Measurements from ENCODE around the gene TOP3A. TPM values are rescaled to one million over a fixed set of nuclear protein-coding genes. Genes with fewer than 3 reads are reported as not detected.
A peak's percentile ranks its signal among the peaks of the same experiment; 100 is the strongest.

The TOP3A gene
- total RNA-seq, 4 donors from 2014 or later, result 22.9 to 47.2 (median 27.5) TPM

- TF ChIP-seq POLR2A (IDR thresholded peaks at IDR 0.05) (no peak), POLR2AphosphoS5 (IDR thresholded peaks at IDR 0.05) (no peak)
- Histone ChIP-seq H3K4me1 (peaks cover 17% of the 10 kb centered on the region), H3K27me3 (no peaks in the 10 kb centered on the region), H3K9me3 (no peaks in the 10 kb centered on the region), H3K36me3 (peaks cover 23% of the 10 kb centered on the region), H3K4me3 (no peak overlapping the region), H3K27ac (no peak overlapping the region)
- no peak for DNase-seq (ENCODE audit: low spot score in 2 of 2)
- 96% methylated on average over 7 of the region's 7 CpGs for WGBS
These were observed 85.0 kb downstream of the TOP3A start for GRCh38 chr17:18229771-18230170.

- no peak for TF ChIP-seq POLR2A (IDR thresholded peaks at IDR 0.05)
- no peak for TF ChIP-seq CTCF (IDR thresholded peaks at IDR 0.05)
- TF ChIP-seq EP300 (IDR thresholded peaks at IDR 0.05), result no peak
- TF ChIP-seq POLR2AphosphoS5 (IDR thresholded peaks at IDR 0.05), result no peak
- Histone ChIP-seq H3K27ac (no peak overlapping the region), H3K9me3 (no peaks in the 10 kb centered on the region), H3K4me3 (no peak overlapping the region), H3K4me1 (peaks cover 21% of the 10 kb centered on the region), H3K27me3 (no peaks in the 10 kb centered on the region), H3K36me3 (peaks cover 18% of the 10 kb centered on the region)
- 81% methylated on average over 4 of the region's 4 CpGs for WGBS
- DNase-seq (ENCODE audit: low spot score in 2 of 2), result no peak
These were observed 85.5 kb downstream of the TOP3A start for GRCh38 chr17:18229254-18229653.

- TF ChIP-seq POLR2A (IDR thresholded peaks at IDR 0.05), result no peak
- no peak for TF ChIP-seq EP300 (IDR thresholded peaks at IDR 0.05)
- Histone ChIP-seq H3K4me3 (no peak overlapping the region), H3K27ac (no peak overlapping the region), H3K36me3 (peaks cover 10% of the 10 kb centered on the region), H3K4me1 (peaks cover 21% of the 10 kb centered on the region), H3K27me3 (no peaks in the 10 kb centered on the region), H3K9me3 (no peaks in the 10 kb centered on the region)
- DNase-seq (ENCODE audit: low spot score in 2 of 2), result no peak
- 86% methylated on average over 10 of the region's 10 CpGs for WGBS
These were observed 86.6 kb downstream of the TOP3A start for GRCh38 chr17:18228176-18228682.

- H3K27ac ChIP-seq, result no peak overlapping the region
- H3K9me3 ChIP-seq, result no peaks in the 10 kb centered on the region
- TF ChIP-seq POLR2A (IDR thresholded peaks at IDR 0.05) (no peak), CTCF (IDR thresholded peaks at IDR 0.05) (no peak), EP300 (IDR thresholded peaks at IDR 0.05) (no peak), POLR2AphosphoS5 (IDR thresholded peaks at IDR 0.05) (no peak)
- WGBS, result 91% methylated on average over 5 of the region's 5 CpGs
- peaks cover 6% of the 10 kb centered on the region for H3K36me3 ChIP-seq
- H3K27me3 ChIP-seq, result no peaks in the 10 kb centered on the region
- no peak overlapping the region for H3K4me3 ChIP-seq
- peaks cover 21% of the 10 kb centered on the region for H3K4me1 ChIP-seq
- DNase-seq (ENCODE audit: low spot score in 2 of 2), result no peak
These were observed 87.2 kb downstream of the TOP3A start for GRCh38 chr17:18227635-18228034.

GRCh38 chr17:18226284-18226945 is 88.4 kb downstream of the TOP3A start:
- DNase-seq (ENCODE audit: low spot score in 2 of 2), result no peak
- TF ChIP-seq POLR2AphosphoS5 (IDR thresholded peaks at IDR 0.05), result no peak
- TF ChIP-seq POLR2A (IDR thresholded peaks at IDR 0.05), result no peak
- TF ChIP-seq CTCF (IDR thresholded peaks at IDR 0.05), result no peak
- TF ChIP-seq EP300 (IDR thresholded peaks at IDR 0.05), result no peak
- Histone ChIP-seq H3K27ac (no peak overlapping the region), H3K36me3 (no peaks in the 10 kb centered on the region), H3K4me1 (peaks cover 21% of the 10 kb centered on the region), H3K4me3 (peak overlapping the region; percentile 74), H3K9me3 (no peaks in the 10 kb centered on the region), H3K27me3 (no peaks in the 10 kb centered on the region)
- 27% methylated on average over 12 of the region's 16 CpGs for WGBS

- H3K36me3 ChIP-seq, result no peaks in the 10 kb centered on the region
- WGBS, result under 1% methylated on average over 15 of the region's 57 CpGs
- TF ChIP-seq POLR2A (IDR thresholded peaks at IDR 0.05) (no peak), POLR2AphosphoS5 (IDR thresholded peaks at IDR 0.05) (no peak), CTCF (IDR thresholded peaks at IDR 0.05) (no peak), EP300 (IDR thresholded peaks at IDR 0.05) (no peak)
These were observed 89.0 kb downstream of the TOP3A start for GRCh38 chr17:18225642-18226283.

More at GRCh38 chr17:18225642-18226283, 89.0 kb downstream of the TOP3A start:
- H3K4me1 ChIP-seq, result peaks cover 21% of the 10 kb centered on the region
- no peak overlapping the region for H3K27ac ChIP-seq
- no peak for DNase-seq (ENCODE audit: low spot score in 2 of 2)
- no peaks in the 10 kb centered on the region for H3K27me3 ChIP-seq
- H3K4me3 ChIP-seq, result peak overlapping the region; percentile 74
- H3K9me3 ChIP-seq, result no peaks in the 10 kb centered on the region
